Left lobe of liver (tissue), 2 donors: ENCODE data around the gene ATF3. TPM values are rescaled to one million over a fixed set of nuclear protein-coding genes. Genes with fewer than 3 reads are reported as not detected.

Experiments used
- ATAC-seq: fragments of 200-7000 bp; cut with Tn5 transposase; one replicate; pipeline ENCODE4 v1.9.1; 2020; ENCODE audit warnings: mild to moderate bottlenecking, moderate library complexity
- DNase-seq: peaks from one replicate; pipeline ENCODE4 v3.0.0-alpha.2; 2020; ENCODE audit warnings: low spot score
- total RNA-seq: library from RNA; stranded (reverse); gene quantifications from one replicate; pipeline ENCODE4 v1.2.1, GENCODE V29; 2021
- donor health status: DM: no; HTN: no; CAD: no; lungs with moderate emphysema.
- donor health status: DM: no; HTN: yes; CAD: no.

Gene ATF3
- total RNA-seq, 1 donor from 2014 or later = 2.6 TPM

DNA sequence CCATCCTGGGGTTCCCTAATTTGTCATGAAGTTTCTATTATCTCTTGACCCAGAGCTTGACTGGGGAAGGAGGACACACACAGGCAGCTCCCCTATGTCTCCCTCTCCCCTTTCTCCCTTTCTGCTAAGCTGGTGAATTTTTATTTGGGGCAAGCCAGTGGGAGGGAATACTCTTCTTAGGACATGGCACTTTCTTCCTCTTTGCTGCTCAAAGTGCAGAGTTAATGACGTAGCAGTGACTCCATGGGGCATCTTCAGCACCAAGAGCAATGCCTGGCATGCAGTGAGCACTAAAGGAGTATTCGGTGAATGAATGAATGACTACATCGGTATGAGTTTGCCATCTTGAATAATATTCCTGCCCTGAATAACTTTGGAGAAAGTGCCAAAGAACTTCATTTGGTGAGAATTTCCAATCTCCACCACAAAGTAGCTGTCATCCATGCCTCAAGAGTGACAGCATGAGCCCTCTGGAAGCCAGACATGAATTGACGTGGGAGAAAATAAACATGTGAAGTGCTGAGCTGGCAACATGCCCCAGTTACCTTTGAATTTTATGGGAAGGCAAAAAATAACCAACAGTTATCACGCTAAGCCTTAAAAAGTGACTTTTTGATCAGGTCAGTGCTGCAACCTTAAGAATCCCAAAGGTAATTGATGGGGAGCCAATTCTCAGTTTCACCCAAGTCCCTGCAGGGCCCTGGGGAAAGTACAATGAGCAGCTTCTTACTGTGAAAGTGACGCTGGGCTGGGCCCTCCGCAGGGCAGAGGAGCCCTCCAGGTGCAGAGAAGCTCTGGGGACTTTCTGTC, 22.1 kb upstream of the ATF3 start:
- DNase-seq (no peak), ATAC-seq (no peak)

GRCh38 chr1:212587016-212587887, 21.3 kb upstream of the ATF3 start:
- ATAC-seq (no peak), DNase-seq (no peak)

- DNase-seq = no peak
- no peak for ATAC-seq
Observed at GRCh38 chr1:212587888-212588510, 20.6 kb upstream of the ATF3 start.

- no peak for ATAC-seq
- DNase-seq = no peak
Observed at GRCh38 chr1:212589446-212589845, 19.1 kb upstream of the ATF3 start.

DNA sequence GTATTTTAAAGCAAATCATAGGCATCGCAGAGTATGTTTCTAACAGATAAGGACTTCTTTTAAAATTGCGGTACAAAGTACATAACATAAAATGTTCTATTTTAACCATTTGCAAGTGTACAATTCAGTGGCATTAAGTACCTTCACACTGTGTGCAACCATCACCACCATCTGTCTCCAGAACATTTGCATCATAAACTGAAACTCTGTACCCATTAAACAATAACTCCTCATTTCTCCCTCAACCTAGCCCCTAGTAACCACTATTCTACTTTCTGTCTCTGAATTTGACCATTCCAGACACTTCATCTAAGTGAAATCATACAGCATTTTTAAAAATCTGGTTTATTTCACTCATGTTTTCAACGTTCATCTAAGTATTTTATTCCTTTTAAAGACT, 16.6 kb upstream of the ATF3 start:
- DNase-seq (no peak), ATAC-seq (no peak)

DNA sequence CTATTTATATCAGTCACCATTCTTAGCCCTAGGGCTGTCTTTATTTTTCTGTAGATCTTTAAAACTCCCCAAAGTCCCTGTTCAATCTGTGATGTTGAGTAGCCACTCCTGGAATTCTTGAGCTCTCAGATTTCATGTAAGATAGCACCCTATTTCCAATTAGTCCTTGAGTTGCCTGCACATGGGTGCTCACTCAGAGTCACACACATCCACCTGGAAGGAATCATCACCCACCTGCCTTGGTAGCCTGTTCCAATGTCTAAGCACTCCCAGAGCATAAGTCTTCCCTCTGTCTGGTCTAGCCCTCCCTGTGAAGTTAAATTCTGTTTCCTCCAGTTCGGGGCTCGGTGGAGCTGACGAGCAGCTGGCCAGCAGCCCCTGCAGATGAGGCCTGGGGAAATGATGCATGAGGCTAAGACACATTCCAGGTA, 14.7 kb upstream of the ATF3 start:
- ATAC-seq (no peak), DNase-seq (no peak)

GRCh38 chr1:212594640-212595039, 13.9 kb upstream of the ATF3 start:
- ATAC-seq = no peak
- DNase-seq = no peak

GRCh38 chr1:212595229-212595628, 13.3 kb upstream of the ATF3 start:
- DNase-seq = no peak
- ATAC-seq = no peak

DNA sequence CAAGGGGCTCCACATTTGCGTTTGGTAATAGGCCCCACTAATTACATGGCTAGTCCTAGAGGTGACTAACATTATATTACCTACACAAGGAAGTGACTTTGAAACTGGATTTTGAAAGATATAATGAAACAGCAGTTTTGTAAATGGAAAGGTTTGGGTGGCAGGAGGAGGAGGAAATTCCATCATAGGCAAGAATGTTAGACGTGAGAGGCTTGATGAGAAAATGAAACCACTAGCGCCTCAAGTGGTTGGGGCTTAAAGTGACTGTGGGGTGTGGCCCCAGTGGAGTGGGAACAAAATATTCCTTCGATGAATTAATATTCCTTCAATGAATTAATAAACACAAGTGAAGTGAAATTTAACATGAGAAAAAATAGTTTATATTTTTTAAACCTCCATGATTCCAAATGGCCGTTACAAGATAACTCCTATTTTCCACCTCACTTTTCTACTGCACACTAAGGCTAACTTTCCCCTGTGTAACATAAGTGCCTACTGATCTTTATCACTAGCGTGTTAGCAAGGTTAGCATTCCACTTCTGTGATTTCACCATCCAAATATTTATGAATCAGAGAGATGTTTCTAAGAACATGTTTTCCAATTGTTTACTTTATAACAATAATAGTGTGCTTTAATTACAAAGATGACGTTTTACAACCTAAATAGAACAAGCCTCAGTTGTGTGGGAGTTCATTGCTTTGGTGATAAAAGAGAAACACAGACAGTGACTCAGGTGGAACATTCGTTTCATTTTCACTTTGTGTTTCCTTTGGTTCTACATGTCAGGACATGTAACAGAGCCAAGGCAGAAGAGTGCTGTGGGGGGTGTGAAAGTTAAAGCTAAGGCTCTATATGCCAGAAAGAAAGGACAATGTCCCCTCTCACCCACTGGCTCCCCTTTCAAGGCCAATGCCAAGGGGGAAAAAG, 12.5 kb upstream of the ATF3 start:
- peak; percentile 85 for ATAC-seq

DNA sequence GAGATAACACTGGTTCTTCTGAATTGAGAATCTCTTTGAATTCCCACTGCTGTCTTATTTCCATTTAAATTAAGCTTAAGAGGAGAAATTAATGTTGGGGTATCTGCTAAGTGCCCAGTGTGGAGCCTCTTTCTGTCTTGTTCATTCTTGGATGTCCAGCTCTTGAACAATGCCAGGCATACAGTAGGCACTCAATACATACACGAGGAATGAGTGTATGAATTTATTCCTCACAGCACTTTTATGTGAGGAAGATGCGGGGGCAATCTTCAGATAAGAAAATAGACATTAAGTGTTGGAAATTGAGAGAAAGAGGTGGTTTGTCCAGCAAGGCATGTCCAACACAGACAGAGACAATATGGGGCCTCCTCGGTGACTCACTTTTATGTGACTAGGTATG, 11.8 kb upstream of the ATF3 start:
- ATAC-seq (no peak), DNase-seq (no peak)

More for the DNA sequence above, 12.5 kb upstream of the ATF3 start:
- DNase-seq = no peak

GRCh38 chr1:212597487-212597886, 11.1 kb upstream of the ATF3 start:
- ATAC-seq = no peak
- DNase-seq = no peak

DNA sequence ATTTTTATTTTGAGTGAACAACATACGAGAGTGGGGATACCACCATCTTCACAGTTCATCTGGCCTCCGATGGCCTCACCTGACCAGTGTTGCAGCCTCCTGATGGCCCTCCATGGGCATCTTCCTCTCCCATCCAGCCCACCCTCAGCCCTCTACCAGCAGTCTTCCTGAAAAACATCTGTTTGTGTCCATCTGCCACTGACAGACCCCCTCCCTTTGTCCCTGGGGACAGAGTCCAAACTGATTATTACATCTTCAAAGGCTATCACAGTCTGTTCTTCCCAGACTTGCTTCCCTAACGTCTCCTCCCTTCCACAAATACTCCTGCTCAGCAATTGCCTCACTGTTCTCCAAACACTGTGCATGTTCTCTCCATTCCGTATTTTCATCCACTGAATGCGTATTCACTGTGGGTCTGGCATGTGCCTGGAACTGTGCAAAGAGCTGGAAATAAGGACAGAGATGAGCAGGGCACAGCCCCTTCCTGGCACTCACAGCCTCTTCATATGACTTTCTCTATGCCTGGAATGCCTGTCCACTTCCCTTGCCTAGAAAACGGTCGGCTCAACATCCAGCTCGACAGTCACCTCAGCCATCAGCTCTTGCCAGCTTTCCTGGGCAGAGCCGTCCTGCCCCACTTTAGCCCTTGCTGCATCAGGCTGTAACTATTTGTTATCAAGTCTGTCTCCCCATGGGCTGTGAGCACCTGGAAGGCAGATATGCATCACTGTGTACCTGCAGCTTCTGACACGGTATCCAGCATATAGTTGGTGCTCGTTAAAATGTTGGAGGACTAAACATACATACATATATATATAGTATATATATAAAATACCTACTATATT, 8.3 kb upstream of the ATF3 start:
- no peak for DNase-seq

GRCh38 chr1:212600980-212601379, 7.6 kb upstream of the ATF3 start:
- DNase-seq = no peak
- ATAC-seq = no peak

More for the DNA sequence above, 8.3 kb upstream of the ATF3 start:
- no peak for ATAC-seq

GRCh38 chr1:212601524-212601923, 7.0 kb upstream of the ATF3 start:
- ATAC-seq = no peak
- DNase-seq = no peak

GRCh38 chr1:212605441-212606394, 2.8 kb upstream of the ATF3 start:
- no peak for DNase-seq
- ATAC-seq = no peak

DNA sequence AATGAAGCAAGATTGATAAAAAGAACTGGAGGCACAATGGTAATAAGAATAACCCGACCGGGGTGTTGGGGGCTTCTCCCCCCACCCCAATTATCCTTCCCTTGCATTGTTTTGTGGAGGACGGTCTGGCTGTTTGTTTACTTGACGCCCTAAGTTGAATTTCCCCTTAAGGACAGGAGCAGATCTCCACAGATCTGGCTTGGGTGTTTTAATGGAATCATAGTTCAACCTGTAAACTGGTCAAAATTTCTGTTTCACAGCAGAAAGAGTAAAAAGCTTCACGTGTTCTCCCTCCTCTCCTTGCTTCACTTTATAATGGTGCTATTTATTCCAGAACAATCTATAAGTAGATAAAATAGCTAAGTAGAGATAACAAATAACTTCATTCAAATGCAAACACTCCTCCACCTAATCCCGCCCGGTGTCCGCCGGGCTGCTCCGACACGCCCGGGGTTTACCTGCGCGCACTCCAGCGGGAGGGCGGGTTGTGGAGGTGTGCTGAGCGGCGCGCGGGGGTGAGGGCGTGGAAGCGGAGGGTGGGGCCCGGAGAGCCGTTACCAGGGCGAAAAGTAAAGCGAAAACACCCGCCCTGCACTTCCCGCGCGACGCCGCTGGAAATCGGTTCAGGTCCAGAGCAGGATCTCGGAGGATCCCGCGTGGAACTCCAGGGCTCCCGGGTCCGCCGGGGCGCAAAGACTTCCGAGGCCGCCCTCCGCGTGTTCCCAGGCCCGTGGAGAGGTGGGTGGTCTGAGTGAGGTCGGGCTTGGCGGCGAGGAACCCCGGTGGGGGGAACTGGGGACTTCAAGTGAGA, 2.0 kb upstream of the ATF3 start:
- peak; percentile 78 for DNase-seq
- peak; percentile 31 for ATAC-seq

GRCh38 chr1:212607206-212607912, 1.2 kb upstream of the ATF3 start:
- ATAC-seq (peak; percentile 5), DNase-seq (peak; percentile 58)
